Measurements from ENCODE around the gene SUPT16H.

DNA sequence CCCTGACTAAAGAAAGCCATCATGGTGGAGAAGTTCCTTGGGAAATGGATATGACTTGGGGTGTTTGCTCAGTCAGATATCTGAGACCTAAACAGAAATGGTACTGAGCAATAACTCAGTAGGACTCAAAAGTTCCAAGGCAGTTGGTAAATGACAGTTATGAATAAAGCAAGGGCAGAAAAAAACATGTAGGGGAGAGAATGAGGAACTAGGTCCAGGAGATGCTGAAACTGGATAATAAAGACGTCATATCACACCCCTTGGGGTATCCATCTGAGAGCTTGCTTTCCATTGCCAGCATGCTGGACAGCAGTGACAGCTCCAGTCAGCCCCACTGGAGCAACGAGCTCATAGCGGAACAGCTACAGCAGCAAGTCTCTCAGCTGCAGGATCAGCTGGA, 66.4 kb downstream of the SUPT16H start:
- TF ChIP-seq, protein P1, sequence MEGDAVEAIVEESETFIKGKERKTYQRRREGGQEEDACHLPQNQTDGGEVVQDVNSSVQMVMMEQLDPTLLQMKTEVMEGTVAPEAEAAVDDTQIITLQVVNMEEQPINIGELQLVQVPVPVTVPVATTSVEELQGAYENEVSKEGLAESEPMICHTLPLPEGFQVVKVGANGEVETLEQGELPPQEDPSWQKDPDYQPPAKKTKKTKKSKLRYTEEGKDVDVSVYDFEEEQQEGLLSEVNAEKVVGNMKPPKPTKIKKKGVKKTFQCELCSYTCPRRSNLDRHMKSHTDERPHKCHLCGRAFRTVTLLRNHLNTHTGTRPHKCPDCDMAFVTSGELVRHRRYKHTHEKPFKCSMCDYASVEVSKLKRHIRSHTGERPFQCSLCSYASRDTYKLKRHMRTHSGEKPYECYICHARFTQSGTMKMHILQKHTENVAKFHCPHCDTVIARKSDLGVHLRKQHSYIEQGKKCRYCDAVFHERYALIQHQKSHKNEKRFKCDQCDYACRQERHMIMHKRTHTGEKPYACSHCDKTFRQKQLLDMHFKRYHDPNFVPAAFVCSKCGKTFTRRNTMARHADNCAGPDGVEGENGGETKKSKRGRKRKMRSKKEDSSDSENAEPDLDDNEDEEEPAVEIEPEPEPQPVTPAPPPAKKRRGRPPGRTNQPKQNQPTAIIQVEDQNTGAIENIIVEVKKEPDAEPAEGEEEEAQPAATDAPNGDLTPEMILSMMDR (IDR thresholded peaks at IDR 0.05) = no peak
- TF ChIP-seq POLR2AphosphoS5 (IDR thresholded peaks at IDR 0.05) = no peak

Data from prostate gland (tissue), 2 donors.